HepG2 (cell line): Measurements from ENCODE around the gene CKS1B. TPM values are rescaled to one million over a fixed set of nuclear protein-coding genes. Genes with fewer than 3 reads are reported as not detected.

ENCODE experiments used
- CAMTA2 ChIP-seq: sonication (generic); formaldehyde crosslinking; IDR thresholded peaks from 2 replicates; pipeline ENCODE4 v1.4.0; 2020; ENCODE audit warnings: mild to moderate bottlenecking, missing genetic modification reagents, borderline replicate concordance
- CREB1 ChIP-seq, 2 experiments: fragments of 450-650 bp in 1 of 2; IDR thresholded peaks; 2 replicates each; pipeline ENCODE4 v1.6.1; 2016 to 2017; ENCODE audit warnings: control low read depth in 1 of 2, mild to moderate bottlenecking in 1 of 2, missing compliant biosample characterization in 1 of 2, missing genetic modification characterization in 1 of 2
- ESRRA ChIP-seq: sonication (generic); formaldehyde crosslinking; IDR thresholded peaks from 2 replicates; pipeline ENCODE4 v1.5.1; 2020; ENCODE audit warnings: mild to moderate bottlenecking, low read depth, missing genetic modification reagents
- KLF12 ChIP-seq: sonication (generic); formaldehyde crosslinking; IDR thresholded peaks from 2 replicates; pipeline ENCODE4 v1.4.0; 2020; ENCODE audit warnings: missing genetic modification reagents, borderline replicate concordance
- KLF16 ChIP-seq, 2 experiments: sonication (generic) in 1 of 2; formaldehyde crosslinking in 1 of 2; IDR thresholded peaks; 2 replicates each; pipeline versions ENCODE4 v1.6.1 to v1.8.0; 2016 to 2023; ENCODE audit warnings: missing genetic modification reagents in 2 of 2, missing compliant biosample characterization in 1 of 2
- KMT2B ChIP-seq: IDR thresholded peaks from 2 replicates; pipeline ENCODE4 v1.6.1; 2016; ENCODE audit warnings: missing genetic modification reagents, missing compliant biosample characterization
- MBNL3 ChIP-seq: fragments of 250-450 bp; sonication (Bioruptor Pico); conservative IDR thresholded peaks from 2 replicates; pipeline ENCODE4 v1.8.0; 2022; ENCODE audit warnings: mild to moderate bottlenecking, inconsistent platforms
- MEIS2 ChIP-seq: sonication (generic); formaldehyde crosslinking; IDR thresholded peaks from 2 replicates; pipeline ENCODE4 v1.9.0; 2021; ENCODE audit warnings: mild to moderate bottlenecking, missing genetic modification reagents
- MIER3 ChIP-seq: IDR thresholded peaks from 2 replicates; pipeline ENCODE4 v1.6.1; 2016; ENCODE audit warnings: missing compliant biosample characterization, borderline replicate concordance
- POLR2AphosphoS5 ChIP-seq: IDR thresholded peaks from 2 replicates; pipeline ENCODE4 v1.6.1; 2012; ENCODE audit warnings: low read depth, low read length
- SNAPC4 ChIP-seq: sonication (generic); formaldehyde crosslinking; IDR thresholded peaks from 2 replicates; pipeline ENCODE4 v1.4.0; 2020; ENCODE audit warnings: mild to moderate bottlenecking, missing genetic modification reagents
- SP140L ChIP-seq: sonication (generic); formaldehyde crosslinking; IDR thresholded peaks from 2 replicates; pipeline ENCODE4 v1.4.0; 2020; ENCODE audit warnings: missing genetic modification reagents, borderline replicate concordance
- STAG1 ChIP-seq: sonication (generic); formaldehyde crosslinking; IDR thresholded peaks from 2 replicates; pipeline ENCODE4 v1.4.0; 2020; ENCODE audit warnings: missing genetic modification reagents
- THAP11 ChIP-seq: IDR thresholded peaks from 2 replicates; pipeline ENCODE4 v1.6.1; 2016; ENCODE audit warnings: missing biosample characterization, missing genetic modification reagents
- TRAFD1 ChIP-seq: sonication (generic); formaldehyde crosslinking; IDR thresholded peaks from 2 replicates; pipeline ENCODE4 v1.5.1; 2020; ENCODE audit warnings: missing genetic modification reagents, mild to moderate bottlenecking, borderline replicate concordance
- YEATS2 ChIP-seq: sonication (generic); formaldehyde crosslinking; IDR thresholded peaks from 2 replicates; pipeline ENCODE4 v1.4.0; 2020; ENCODE audit warnings: missing genetic modification reagents, borderline replicate concordance
- ZFP36L1 ChIP-seq: sonication (generic); formaldehyde crosslinking; IDR thresholded peaks from 2 replicates; pipeline ENCODE4 v1.8.0; 2022; ENCODE audit warnings: mild to moderate bottlenecking, missing genetic modification reagents, moderate library complexity
- ZNF234 ChIP-seq: sonication (generic); formaldehyde crosslinking; conservative IDR thresholded peaks from 2 replicates; pipeline ENCODE4 v1.5.1; 2020; ENCODE audit warnings: mild to moderate bottlenecking, missing genetic modification reagents
- ZNF3 ChIP-seq: IDR thresholded peaks from 2 replicates; pipeline ENCODE4 v1.7.0; 2017; ENCODE audit warnings: inconsistent platforms
- ZNF33B ChIP-seq: sonication (generic); formaldehyde crosslinking; IDR thresholded peaks from 2 replicates; pipeline ENCODE4 v1.5.1; 2020; ENCODE audit warnings: mild to moderate bottlenecking, missing genetic modification reagents
- ZNF350 ChIP-seq: sonication (generic); formaldehyde crosslinking; IDR thresholded peaks from 2 replicates; pipeline ENCODE4 v1.4.0; 2020; ENCODE audit warnings: mild to moderate bottlenecking, low read depth, missing genetic modification reagents, borderline replicate concordance
- ZNF468 ChIP-seq: sonication (generic); formaldehyde crosslinking; IDR thresholded peaks from 2 replicates; pipeline ENCODE4 v1.8.0; 2022; ENCODE audit warnings: mild to moderate bottlenecking, moderate library complexity, missing genetic modification reagents
- ZNF589 ChIP-seq: sonication (generic); formaldehyde crosslinking; conservative IDR thresholded peaks from 2 replicates; pipeline ENCODE4 v1.8.0; 2022; ENCODE audit warnings: mild to moderate bottlenecking, moderate library complexity, missing genetic modification reagents
- ZNF816 ChIP-seq: sonication (generic); formaldehyde crosslinking; IDR thresholded peaks from 2 replicates; pipeline ENCODE4 v1.8.0; 2022; ENCODE audit warnings: missing genetic modification reagents, mild to moderate bottlenecking, borderline replicate concordance
- ZNF83 ChIP-seq: sonication (generic); formaldehyde crosslinking; IDR thresholded peaks from 2 replicates; pipeline ENCODE4 v1.4.0; 2020; ENCODE audit warnings: missing genetic modification reagents, mild to moderate bottlenecking, borderline replicate concordance
- polyA plus RNA-seq, 8 experiments: library from polyadenylated mRNA; depleted of rRNA in 3 of 8; stranded (reverse) in 7 of 8; unstranded in 1 of 8; fragments of >200 nt; fragmentation: Illumina TruSeq in 4 of 8; extraction: Trizol in 4 of 8; gene quantifications; 2 replicates each; pipeline versions ENCODE4 v1.2.1 to v1.2.3, GENCODE V29; 2011 to 2016; ENCODE audit warnings: low read depth in 4 of 8, missing spikeins in 1 of 8, mixed read lengths in 1 of 8; ENCODE audit not compliant: insufficient read depth in 1 of 8
- total RNA-seq, 5 experiments: library from RNA; depleted of rRNA; stranded (reverse); fragments of >200 nt; fragmentation: Illumina TruSeq; extraction: Trizol; gene quantifications; 2 replicates each; pipeline ENCODE4 v1.2.3, GENCODE V29; 2016; ENCODE audit warnings: low read depth in 1 of 5

The CKS1B gene
- total and polyA plus RNA-seq, 2 of the 13 experiments (the other 11 are each of a cell fraction or from before 2014, with no cell fraction given): 217 to 222 TPM

- TF ChIP-seq SNAPC4 (CRISPR knock-in tag): no peak
- no peak for TF ChIP-seq ZNF3 (CRISPR knock-in tag)
- TF ChIP-seq YEATS2 (CRISPR knock-in tag): peak; percentile 67; the same call in 1 of the 2 replicates
- TF ChIP-seq POLR2AphosphoS5: 0 out of 2 replicates have a peak, but pooled peaks have one; percentile 26
- no peak for TF ChIP-seq SP140L (CRISPR knock-in tag)
- TF ChIP-seq ZNF234 (CRISPR knock-in tag): no peak
- TF ChIP-seq KMT2B (CRISPR knock-in tag): peak; percentile 80
- no peak for TF ChIP-seq ZNF83 (CRISPR knock-in tag)
- peak; percentile 85 for TF ChIP-seq CREB1 (IDR thresholded peaks at IDR 0.05)
- TF ChIP-seq CREB1 (CRISPR knock-in tag; IDR thresholded peaks at IDR 0.05): peak; percentile 93
- TF ChIP-seq ZNF33B (CRISPR knock-in tag): no peak
- TF ChIP-seq ZNF589 (CRISPR knock-in tag): no peak
- peak; percentile 31; the same call in 1 of the 2 replicates for TF ChIP-seq MEIS2
- TF ChIP-seq CAMTA2 (CRISPR knock-in tag): no peak
- TF ChIP-seq TRAFD1 (CRISPR knock-in tag): 0 out of 2 replicates have a peak, but pooled peaks have one; percentile 9
- TF ChIP-seq MIER3 (CRISPR knock-in tag): no peak
- TF ChIP-seq THAP11 (CRISPR knock-in tag): peak; percentile 89
- no peak for TF ChIP-seq ZNF468 (CRISPR knock-in tag)
- no peak for TF ChIP-seq KLF12 (CRISPR knock-in tag)
- no peak for TF ChIP-seq STAG1
- no peak for TF ChIP-seq ESRRA
- no peak; the same call in 1 of the 2 replicates for TF ChIP-seq ZNF350 (CRISPR knock-in tag)
- no peak; the same call in 1 of the 2 replicates for TF ChIP-seq ZNF816 (CRISPR knock-in tag)
- TF ChIP-seq KLF16 (CRISPR knock-in tag; IDR thresholded peaks at IDR 0.05): peak in 1 of 2 experiments; percentile 58; a peak in 3 of 4 replicates
- no peak for TF ChIP-seq MBNL3 (CRISPR knock-in tag)
- TF ChIP-seq ZFP36L1 (CRISPR knock-in tag): peak; percentile 97
Observed at GRCh38 chr1:154974102-154974807, at the start of gene CKS1B (continued).
